ENCODE results near the gene MOB2. TPM values are rescaled to one million over a fixed set of nuclear protein-coding genes. Genes with fewer than 3 reads are reported as not detected.

Gene MOB2, protein sequence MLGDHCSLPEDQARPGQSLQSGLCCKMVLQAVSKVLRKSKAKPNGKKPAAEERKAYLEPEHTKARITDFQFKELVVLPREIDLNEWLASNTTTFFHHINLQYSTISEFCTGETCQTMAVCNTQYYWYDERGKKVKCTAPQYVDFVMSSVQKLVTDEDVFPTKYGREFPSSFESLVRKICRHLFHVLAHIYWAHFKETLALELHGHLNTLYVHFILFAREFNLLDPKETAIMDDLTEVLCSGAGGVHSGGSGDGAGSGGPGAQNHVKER
- 32.0 TPM for total RNA-seq (2013)
- polyA plus RNA-seq (10 to 100 TPM; 22.1 to 44.1 (median 22.5) TPM), polyA minus RNA-seq (34.8 and 36.5 TPM in 2 replicates), total RNA-seq (9.0 to 32.5 (median 18.9) reads per million in 11 experiments)

DNA sequence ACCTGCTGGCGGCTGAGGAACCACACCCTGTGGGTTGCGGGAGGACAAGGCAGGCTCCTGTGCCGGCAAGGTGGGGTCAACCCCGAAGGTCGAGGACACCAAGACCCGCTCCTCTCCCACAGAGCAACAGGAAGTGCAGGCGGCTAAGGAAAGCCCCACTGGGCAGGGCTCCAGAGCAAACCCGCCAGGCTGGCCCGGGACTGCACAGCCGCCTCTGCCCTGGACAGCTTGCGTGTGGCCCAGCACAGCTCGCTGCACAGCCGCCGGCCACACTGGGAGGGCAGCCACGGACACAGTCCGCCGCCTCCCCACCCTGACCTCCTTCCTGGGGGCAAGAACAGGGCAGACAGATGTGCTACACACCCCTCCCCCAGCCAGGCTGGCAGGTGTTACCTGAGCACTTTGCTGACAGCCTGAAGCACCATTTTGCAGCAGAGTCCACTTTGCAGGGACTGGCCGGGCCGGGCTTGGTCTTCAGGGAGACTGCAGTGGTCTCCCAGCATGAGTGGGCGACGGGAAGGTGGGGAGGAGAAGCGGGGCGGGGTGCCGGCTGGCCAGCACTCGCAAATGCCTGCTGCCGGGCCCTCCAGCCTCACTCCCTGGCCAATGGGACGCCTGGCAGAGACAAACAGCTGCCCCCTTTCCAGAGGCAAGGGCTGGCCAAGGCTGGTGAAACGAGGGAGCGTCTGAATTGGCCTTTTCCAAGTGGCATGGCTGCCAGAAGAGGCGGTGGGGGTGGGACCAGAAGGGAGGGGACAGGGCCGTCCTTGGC is at the start of gene MOB2:
MOB2 (minus strand) TSS at position 726 of the 772 bp plus-strand sequence; CDS start at position 503, 223 bp downstream.
- intact Hi-C loops (cut with micrococcal nuclease) = no loop called here
- no peak for DNase-seq
- Mint-ChIP-seq H3K4me3 (no peak within 1 kb of the TSS), H3K4me1 (peaks cover 2% of the 10 kb centered on the region), H3K27ac (peak within 1 kb of the TSS in 3 of 7 donors; percentile 45 to 63 (median 61)), H3K9me3 (no peaks in the 10 kb centered on the region), H3K27me3 (ENCODE audit: low read depth in 3 of 3) (peaks cover 0 to 2% (median 0%) of the 10 kb centered on the region in 3 donors), H3K36me3 (peaks cover 6 to 12% of the 10 kb centered on the region in 2 donors)
- Histone ChIP-seq H3K27ac (ENCODE audit: low read depth in 1 of 2, low read length in 2 of 2) (no peak within 1 kb of the TSS), H3K9me3 (replicated peaks in 1 of 2; ENCODE audit: control insufficient read depth in 1 of 2, insufficient read depth in 1 of 2, low read length in 2 of 2) (no peaks in the 10 kb centered on the region), H3K27me3 (ENCODE audit: control insufficient read depth in 2 of 2, insufficient read depth in 2 of 2, low read length in 2 of 2) (no peaks in the 10 kb centered on the region), H3K4me3 (replicated peaks in 1 of 3; ENCODE audit: low read depth in 2 of 3, low read length in 3 of 3) (no peak within 1 kb of the TSS), H3K4me1 (ENCODE audit: control insufficient read depth in 1 of 2, insufficient read depth in 2 of 2, low read length in 2 of 2) (no peaks in the 10 kb centered on the region), H3K4me2 (replicated peaks; ENCODE audit: extremely low read depth, low read length, poor library complexity, severe bottlenecking) (no peak within 1 kb of the TSS), H3K9ac (ENCODE audit: insufficient read depth, low read length, poor library complexity, severe bottlenecking) (no peak within 1 kb of the TSS), H4K20me1 (ENCODE audit: insufficient read depth, low read length) (peaks cover 100% of the 10 kb centered on the region), H3K36me3 (replicated peaks in 1 of 2; ENCODE audit: control insufficient read depth in 1 of 2, insufficient read depth in 2 of 2, low read length in 2 of 2) (peaks cover 0 to 4% of the 10 kb centered on the region in 2 donors), H3K79me2 (ENCODE audit: insufficient read depth, low read length) (peaks cover 51% of the 10 kb centered on the region), H2AFZ (ENCODE audit: insufficient read depth, low read depth, low read length, poor library complexity, severe bottlenecking) (no peak within 1 kb of the TSS)
- 80% methylated on average over 27 of the region's 31 CpGs for WGBS (ENCODE audit: insufficient coverage)
- TF ChIP-seq, protein P1, sequence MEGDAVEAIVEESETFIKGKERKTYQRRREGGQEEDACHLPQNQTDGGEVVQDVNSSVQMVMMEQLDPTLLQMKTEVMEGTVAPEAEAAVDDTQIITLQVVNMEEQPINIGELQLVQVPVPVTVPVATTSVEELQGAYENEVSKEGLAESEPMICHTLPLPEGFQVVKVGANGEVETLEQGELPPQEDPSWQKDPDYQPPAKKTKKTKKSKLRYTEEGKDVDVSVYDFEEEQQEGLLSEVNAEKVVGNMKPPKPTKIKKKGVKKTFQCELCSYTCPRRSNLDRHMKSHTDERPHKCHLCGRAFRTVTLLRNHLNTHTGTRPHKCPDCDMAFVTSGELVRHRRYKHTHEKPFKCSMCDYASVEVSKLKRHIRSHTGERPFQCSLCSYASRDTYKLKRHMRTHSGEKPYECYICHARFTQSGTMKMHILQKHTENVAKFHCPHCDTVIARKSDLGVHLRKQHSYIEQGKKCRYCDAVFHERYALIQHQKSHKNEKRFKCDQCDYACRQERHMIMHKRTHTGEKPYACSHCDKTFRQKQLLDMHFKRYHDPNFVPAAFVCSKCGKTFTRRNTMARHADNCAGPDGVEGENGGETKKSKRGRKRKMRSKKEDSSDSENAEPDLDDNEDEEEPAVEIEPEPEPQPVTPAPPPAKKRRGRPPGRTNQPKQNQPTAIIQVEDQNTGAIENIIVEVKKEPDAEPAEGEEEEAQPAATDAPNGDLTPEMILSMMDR (IDR thresholded peaks at IDR 0.05) = no peak

DNA sequence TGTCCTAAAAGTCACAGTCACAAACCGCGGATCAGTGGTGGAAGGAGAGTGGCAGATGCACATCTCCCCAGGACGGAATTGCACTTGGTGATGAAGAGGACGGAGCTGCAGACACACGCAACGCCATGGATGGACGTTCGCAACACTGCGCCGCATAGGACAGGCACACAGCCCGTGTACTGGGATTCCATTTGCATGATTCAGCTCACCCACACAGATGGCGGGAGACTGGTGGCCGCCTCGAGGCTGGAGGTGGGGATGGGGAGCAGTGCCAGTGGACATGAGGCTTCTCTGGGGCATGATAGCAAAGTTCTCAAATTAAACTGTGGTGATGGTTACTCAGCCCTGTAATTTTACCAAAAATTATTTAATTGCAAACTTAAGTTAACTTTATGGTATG is 48.1 kb upstream of the MOB2 start:
- Mint-ChIP-seq H3K27ac (peak overlapping the region in 2 of 7 donors; percentile 53 to 64), H3K9me3 (peaks cover 0 to 5% (median 2%) of the 10 kb centered on the region in 7 donors), H3K36me3 (peaks cover 26 to 45% of the 10 kb centered on the region in 2 donors), H3K27me3 (ENCODE audit: low read depth in 3 of 3) (peaks cover 9 to 19% (median 16%) of the 10 kb centered on the region in 3 donors), H3K4me3 (no peak overlapping the region), H3K4me1 (peaks cover 2% of the 10 kb centered on the region)
- no peak overlapping the region for H3K4me3 ChIP-seq (replicated peaks in 1 of 3; ENCODE audit: low read depth in 2 of 3, low read length in 3 of 3)
- no peak overlapping the region for H2AFZ ChIP-seq (ENCODE audit: insufficient read depth, low read depth, low read length, poor library complexity, severe bottlenecking)
- H3K9ac ChIP-seq (ENCODE audit: insufficient read depth, low read length, poor library complexity, severe bottlenecking) = no peak overlapping the region
- no peak overlapping the region for H3K27ac ChIP-seq (ENCODE audit: low read depth in 1 of 2, low read length in 2 of 2)
- H3K4me2 ChIP-seq (replicated peaks; ENCODE audit: extremely low read depth, low read length, poor library complexity, severe bottlenecking) = no peak overlapping the region
- H3K36me3 ChIP-seq (replicated peaks in 1 of 2; ENCODE audit: control insufficient read depth in 1 of 2, insufficient read depth in 2 of 2, low read length in 2 of 2) = peaks cover 23 to 46% of the 10 kb centered on the region in 2 donors
- H3K4me1 ChIP-seq (ENCODE audit: control insufficient read depth in 1 of 2, insufficient read depth in 2 of 2, low read length in 2 of 2) = no peaks in the 10 kb centered on the region
- H3K27me3 ChIP-seq (ENCODE audit: control insufficient read depth in 2 of 2, insufficient read depth in 2 of 2, low read length in 2 of 2) = peaks cover 0 to 4% of the 10 kb centered on the region in 2 donors
- intact Hi-C loops (cut with micrococcal nuclease) = no loop called here
- WGBS (ENCODE audit: insufficient coverage) = 97% methylated on average over 7 of the region's 14 CpGs
- peaks cover 74% of the 10 kb centered on the region for H3K79me2 ChIP-seq (ENCODE audit: insufficient read depth, low read length)
- H4K20me1 ChIP-seq (ENCODE audit: insufficient read depth, low read length) = peaks cover 80% of the 10 kb centered on the region
- peaks cover 0 to 2% of the 10 kb centered on the region in 2 donors for H3K9me3 ChIP-seq (replicated peaks in 1 of 2; ENCODE audit: control insufficient read depth in 1 of 2, insufficient read depth in 1 of 2, low read length in 2 of 2)
- no peak for DNase-seq
- TF ChIP-seq, protein P1 (IDR thresholded peaks at IDR 0.05) = no peak

All from CD14-positive monocyte (primary cell).